ENCODE measurements around the gene PCNA.

GRCh38 chr20:5154543-5154925 lies 34.8 kb upstream of the PCNA start:
- TF ChIP-seq POLR2AphosphoS5 (IDR thresholded peaks at IDR 0.05) (no peak), CTCF (IDR thresholded peaks at IDR 0.05 in 8 of 11, conservative IDR thresholded peaks at IDR 0.05 in 3 of 11) (no peak), POLR2A (IDR thresholded peaks at IDR 0.05) (no peak)
